GM12874 (cell line): ENCODE measurements around the gene NTM.

Experiments used
- CTCF ChIP-seq: IDR thresholded peaks from 2 replicates; pipeline ENCODE4 v1.5.1; 2011; ENCODE audit warnings: low read depth, mild to moderate bottlenecking, control low read depth, low read length, moderate library complexity; ENCODE audit not compliant: insufficient read depth

The NTM gene

GRCh38 chr11:131918663-131919062 lies 548.2 kb downstream of the NTM start:
- TF ChIP-seq CTCF = no peak

- TF ChIP-seq CTCF = no peak
These were observed 551.8 kb downstream of the NTM start for GRCh38 chr11:131922220-131922619.

- TF ChIP-seq CTCF = no peak
These were observed 552.9 kb downstream of the NTM start for GRCh38 chr11:131923309-131923708.

- no peak for TF ChIP-seq CTCF
These were observed 553.6 kb downstream of the NTM start for GRCh38 chr11:131924001-131924400.

- no peak for TF ChIP-seq CTCF
These were observed 554.2 kb downstream of the NTM start for GRCh38 chr11:131924457-131925201.

GRCh38 chr11:131925829-131926228 lies 555.4 kb downstream of the NTM start:
- no peak for TF ChIP-seq CTCF

- no peak for TF ChIP-seq CTCF
These were observed 558.6 kb downstream of the NTM start for GRCh38 chr11:131928992-131929391.
